ENCODE measurements around the gene MLPH.

The MLPH gene

DNA sequence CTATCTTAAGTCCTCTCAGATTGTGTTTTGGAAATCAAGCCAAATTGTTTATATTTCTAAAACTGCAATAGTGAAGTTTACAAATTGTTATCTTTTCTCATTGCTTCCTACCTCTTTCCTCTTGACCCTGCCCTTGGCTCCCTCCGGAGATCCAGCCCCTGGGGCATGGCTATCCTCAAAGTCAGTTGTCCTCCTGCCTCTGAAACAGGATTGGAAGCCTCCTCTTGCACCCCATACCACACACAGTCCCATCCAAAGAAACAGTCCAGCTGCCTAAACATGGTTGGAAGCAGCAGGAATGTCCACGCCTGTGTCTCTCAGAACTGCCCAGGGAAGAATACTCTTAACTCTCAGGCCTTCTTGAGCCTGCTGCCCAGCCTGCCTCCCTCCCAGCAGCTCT is 43.0 kb upstream of the MLPH start:
- Histone ChIP-seq H3K18ac (ENCODE audit: low read length) (no peak overlapping the region), H3K4me2 (ENCODE audit: low read length) (no peak overlapping the region), H2BK120ac (ENCODE audit: low read depth, low read length) (no peak overlapping the region), H3K56ac (ENCODE audit: low read length) (no peak overlapping the region), H3K36me3 (ENCODE audit: control insufficient read depth, insufficient read depth, low read length) (no peaks in the 10 kb centered on the region), H2BK15ac (replicated peaks; ENCODE audit: low read depth) (no peak overlapping the region), H3K79me2 (ENCODE audit: control insufficient read depth, insufficient read depth, low read length) (no peaks in the 10 kb centered on the region), H2BK5ac (ENCODE audit: low read length) (no peak overlapping the region), H3K4me1 (ENCODE audit: control insufficient read depth, low read depth, low read length) (no peaks in the 10 kb centered on the region), H3K27ac (ENCODE audit: low read depth, low read length) (no peak overlapping the region), H2AK5ac (ENCODE audit: low read length) (no peak overlapping the region), H4K8ac (ENCODE audit: low read depth, low read length) (no peak overlapping the region), H4K5ac (ENCODE audit: low read length) (no peak overlapping the region), H3K23ac (ENCODE audit: low read length) (no peak overlapping the region), H3K9ac (ENCODE audit: low read length) (no peak overlapping the region), H3K4me3 (ENCODE audit: low read length) (no peak overlapping the region), H3K4ac (ENCODE audit: low read depth, low read length) (no peak overlapping the region), H3K27me3 (ENCODE audit: insufficient read depth, low read length, poor library complexity) (no peaks in the 10 kb centered on the region), H3K79me1 (ENCODE audit: low read length) (no peaks in the 10 kb centered on the region)
- no peak for DNase-seq
- no CpG with 5 or more reads among the region's 2 CpGs for WGBS (ENCODE audit: extremely low coverage, insufficient coverage, low lambda C conversion rate)

DNA sequence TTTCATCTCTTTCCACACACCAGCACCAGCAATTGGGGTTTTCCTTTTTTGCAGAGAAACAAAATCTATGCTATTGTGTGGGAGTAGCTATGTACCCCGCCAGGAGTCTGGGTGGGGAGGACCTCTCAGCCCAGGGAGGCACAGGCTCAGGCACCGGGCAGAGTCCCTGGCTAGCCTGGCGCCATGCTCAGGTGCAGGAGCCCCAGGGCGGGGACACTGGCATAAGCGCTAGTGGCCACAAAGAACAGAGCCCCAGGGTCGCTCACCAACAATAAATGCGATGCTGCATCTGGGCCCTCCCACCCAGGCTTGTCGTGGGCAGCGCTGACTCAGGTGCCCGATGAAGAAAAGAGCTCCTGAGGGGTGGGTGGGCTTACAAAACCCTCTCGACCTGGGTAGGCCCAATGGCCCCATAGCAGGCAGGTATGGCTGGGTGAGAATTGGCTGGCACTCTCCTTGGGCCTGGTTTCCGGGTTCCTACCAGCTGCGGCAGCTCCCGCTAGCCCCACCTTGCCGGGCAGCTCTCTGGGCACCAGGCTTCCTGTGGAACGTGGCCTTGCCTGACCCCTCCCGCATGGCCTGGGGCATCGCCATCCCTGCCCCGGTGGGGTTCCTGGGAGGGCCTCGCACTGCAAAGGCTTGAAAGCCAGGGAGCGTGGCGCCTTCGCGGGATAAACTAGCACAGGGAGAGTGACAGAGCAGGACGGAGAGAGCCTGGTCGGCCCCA is 41.3 kb upstream of the MLPH start:
- no peaks in the 10 kb centered on the region for H3K79me2 ChIP-seq (ENCODE audit: control insufficient read depth, insufficient read depth, low read length)
- no peak overlapping the region for H2BK120ac ChIP-seq (ENCODE audit: low read depth, low read length)
- H3K56ac ChIP-seq (ENCODE audit: low read length): no peak overlapping the region
- H3K9ac ChIP-seq (ENCODE audit: low read length): no peak overlapping the region
- no peak overlapping the region for H3K4me2 ChIP-seq (ENCODE audit: low read length)
- no peak overlapping the region for H3K27ac ChIP-seq (ENCODE audit: low read depth, low read length)
- no peaks in the 10 kb centered on the region for H3K4me1 ChIP-seq (ENCODE audit: control insufficient read depth, low read depth, low read length)
- H3K27me3 ChIP-seq (ENCODE audit: insufficient read depth, low read length, poor library complexity): no peaks in the 10 kb centered on the region
- no CpG with 5 or more reads among the region's 26 CpGs for WGBS (ENCODE audit: extremely low coverage, insufficient coverage, low lambda C conversion rate)
- H2BK15ac ChIP-seq (replicated peaks; ENCODE audit: low read depth): no peak overlapping the region
- no peak overlapping the region for H2BK5ac ChIP-seq (ENCODE audit: low read length)
- H3K4me3 ChIP-seq (ENCODE audit: low read length): no peak overlapping the region
- H3K4ac ChIP-seq (ENCODE audit: low read depth, low read length): no peak overlapping the region
- no peak for DNase-seq
- H4K8ac ChIP-seq (ENCODE audit: low read depth, low read length): no peak overlapping the region
- H3K18ac ChIP-seq (ENCODE audit: low read length): no peak overlapping the region
- no peak overlapping the region for H3K23ac ChIP-seq (ENCODE audit: low read length)
- H3K79me1 ChIP-seq (ENCODE audit: low read length): no peaks in the 10 kb centered on the region
- no peak overlapping the region for H4K5ac ChIP-seq (ENCODE audit: low read length)
- H2AK5ac ChIP-seq (ENCODE audit: low read length): no peak overlapping the region
- H3K36me3 ChIP-seq (ENCODE audit: control insufficient read depth, insufficient read depth, low read length): no peaks in the 10 kb centered on the region

GRCh38 chr2:237446338-237446665 is 40.7 kb upstream of the MLPH start:
- Histone ChIP-seq H3K4me1 (ENCODE audit: control insufficient read depth, low read depth, low read length) (no peaks in the 10 kb centered on the region), H3K79me2 (ENCODE audit: control insufficient read depth, insufficient read depth, low read length) (no peaks in the 10 kb centered on the region), H2BK15ac (replicated peaks; ENCODE audit: low read depth) (no peak overlapping the region), H3K27me3 (ENCODE audit: insufficient read depth, low read length, poor library complexity) (no peaks in the 10 kb centered on the region), H3K27ac (ENCODE audit: low read depth, low read length) (no peak overlapping the region), H4K8ac (ENCODE audit: low read depth, low read length) (no peak overlapping the region), H2BK120ac (ENCODE audit: low read depth, low read length) (no peak overlapping the region), H3K18ac (ENCODE audit: low read length) (no peak overlapping the region), H3K79me1 (ENCODE audit: low read length) (no peaks in the 10 kb centered on the region), H3K36me3 (ENCODE audit: control insufficient read depth, insufficient read depth, low read length) (no peaks in the 10 kb centered on the region), H3K23ac (ENCODE audit: low read length) (no peak overlapping the region), H2BK5ac (ENCODE audit: low read length) (no peak overlapping the region), H4K5ac (ENCODE audit: low read length) (no peak overlapping the region), H3K4me3 (ENCODE audit: low read length) (no peak overlapping the region), H3K4me2 (ENCODE audit: low read length) (no peak overlapping the region), H3K56ac (ENCODE audit: low read length) (no peak overlapping the region), H3K4ac (ENCODE audit: low read depth, low read length) (no peak overlapping the region), H3K9ac (ENCODE audit: low read length) (no peak overlapping the region), H2AK5ac (ENCODE audit: low read length) (no peak overlapping the region)
- WGBS (ENCODE audit: extremely low coverage, insufficient coverage, low lambda C conversion rate): no CpG with 5 or more reads among the region's 6 CpGs
- no peak for DNase-seq

GRCh38 chr2:237447496-237447895 is 39.6 kb upstream of the MLPH start:
- no peaks in the 10 kb centered on the region for H3K79me1 ChIP-seq (ENCODE audit: low read length)
- no peak overlapping the region for H2BK5ac ChIP-seq (ENCODE audit: low read length)
- H3K18ac ChIP-seq (ENCODE audit: low read length): no peak overlapping the region
- no peak overlapping the region for H2BK15ac ChIP-seq (replicated peaks; ENCODE audit: low read depth)
- no peaks in the 10 kb centered on the region for H3K27me3 ChIP-seq (ENCODE audit: insufficient read depth, low read length, poor library complexity)
- no peaks in the 10 kb centered on the region for H3K36me3 ChIP-seq (ENCODE audit: control insufficient read depth, insufficient read depth, low read length)
- WGBS (ENCODE audit: extremely low coverage, insufficient coverage, low lambda C conversion rate): no CpG with 5 or more reads among the region's 11 CpGs
- no peak overlapping the region for H4K8ac ChIP-seq (ENCODE audit: low read depth, low read length)
- no peak overlapping the region for H2BK120ac ChIP-seq (ENCODE audit: low read depth, low read length)
- no peak for DNase-seq
- no peak overlapping the region for H3K27ac ChIP-seq (ENCODE audit: low read depth, low read length)
- no peak overlapping the region for H3K4ac ChIP-seq (ENCODE audit: low read depth, low read length)
- no peak overlapping the region for H3K9ac ChIP-seq (ENCODE audit: low read length)
- no peak overlapping the region for H3K23ac ChIP-seq (ENCODE audit: low read length)
- no peak overlapping the region for H4K5ac ChIP-seq (ENCODE audit: low read length)
- no peaks in the 10 kb centered on the region for H3K79me2 ChIP-seq (ENCODE audit: control insufficient read depth, insufficient read depth, low read length)
- no peak overlapping the region for H3K4me2 ChIP-seq (ENCODE audit: low read length)
- H3K4me1 ChIP-seq (ENCODE audit: control insufficient read depth, low read depth, low read length): no peaks in the 10 kb centered on the region
- H3K4me3 ChIP-seq (ENCODE audit: low read length): no peak overlapping the region
- H3K56ac ChIP-seq (ENCODE audit: low read length): no peak overlapping the region
- no peak overlapping the region for H2AK5ac ChIP-seq (ENCODE audit: low read length)

- no peak overlapping the region for H3K4ac ChIP-seq (ENCODE audit: low read depth, low read length)
Observed at GRCh38 chr2:237448171-237448570, 38.9 kb upstream of the MLPH start.

GRCh38 chr2:237448626-237449025 is 38.4 kb upstream of the MLPH start:
- Histone ChIP-seq H3K4me3 (ENCODE audit: low read length) (no peak overlapping the region), H3K9ac (ENCODE audit: low read length) (no peak overlapping the region), H2BK15ac (replicated peaks; ENCODE audit: low read depth) (no peak overlapping the region), H3K27ac (ENCODE audit: low read depth, low read length) (no peak overlapping the region), H3K4me2 (ENCODE audit: low read length) (no peak overlapping the region), H3K23ac (ENCODE audit: low read length) (no peak overlapping the region), H3K56ac (ENCODE audit: low read length) (no peak overlapping the region), H2AK5ac (ENCODE audit: low read length) (no peak overlapping the region), H3K4ac (ENCODE audit: low read depth, low read length) (no peak overlapping the region), H3K79me2 (ENCODE audit: control insufficient read depth, insufficient read depth, low read length) (no peaks in the 10 kb centered on the region), H2BK5ac (ENCODE audit: low read length) (no peak overlapping the region), H3K79me1 (ENCODE audit: low read length) (no peaks in the 10 kb centered on the region), H4K5ac (ENCODE audit: low read length) (no peak overlapping the region), H4K8ac (ENCODE audit: low read depth, low read length) (no peak overlapping the region), H2BK120ac (ENCODE audit: low read depth, low read length) (no peak overlapping the region), H3K36me3 (ENCODE audit: control insufficient read depth, insufficient read depth, low read length) (no peaks in the 10 kb centered on the region), H3K18ac (ENCODE audit: low read length) (no peak overlapping the region), H3K4me1 (ENCODE audit: control insufficient read depth, low read depth, low read length) (no peaks in the 10 kb centered on the region), H3K27me3 (ENCODE audit: insufficient read depth, low read length, poor library complexity) (no peaks in the 10 kb centered on the region)
- WGBS (ENCODE audit: extremely low coverage, insufficient coverage, low lambda C conversion rate): no CpG with 5 or more reads among the region's 6 CpGs
- no peak for DNase-seq

More at GRCh38 chr2:237448171-237448570, 38.9 kb upstream of the MLPH start:
- no CpG with 5 or more reads among the region's 7 CpGs for WGBS (ENCODE audit: extremely low coverage, insufficient coverage, low lambda C conversion rate)
- Histone ChIP-seq H3K79me2 (ENCODE audit: control insufficient read depth, insufficient read depth, low read length) (no peaks in the 10 kb centered on the region), H4K5ac (ENCODE audit: low read length) (no peak overlapping the region), H3K9ac (ENCODE audit: low read length) (no peak overlapping the region), H2BK5ac (ENCODE audit: low read length) (no peak overlapping the region), H2BK15ac (replicated peaks; ENCODE audit: low read depth) (no peak overlapping the region), H3K18ac (ENCODE audit: low read length) (no peak overlapping the region), H3K4me1 (ENCODE audit: control insufficient read depth, low read depth, low read length) (no peaks in the 10 kb centered on the region), H4K8ac (ENCODE audit: low read depth, low read length) (no peak overlapping the region), H3K79me1 (ENCODE audit: low read length) (no peaks in the 10 kb centered on the region), H3K27ac (ENCODE audit: low read depth, low read length) (no peak overlapping the region), H3K56ac (ENCODE audit: low read length) (no peak overlapping the region), H2BK120ac (ENCODE audit: low read depth, low read length) (no peak overlapping the region), H3K4me3 (ENCODE audit: low read length) (no peak overlapping the region), H3K27me3 (ENCODE audit: insufficient read depth, low read length, poor library complexity) (no peaks in the 10 kb centered on the region), H2AK5ac (ENCODE audit: low read length) (no peak overlapping the region), H3K36me3 (ENCODE audit: control insufficient read depth, insufficient read depth, low read length) (no peaks in the 10 kb centered on the region), H3K23ac (ENCODE audit: low read length) (no peak overlapping the region), H3K4me2 (ENCODE audit: low read length) (no peak overlapping the region)
- DNase-seq: no peak
